Common myeloid progenitor, CD34-positive (primary cell): ENCODE results near the gene PLIN5.

ENCODE experiments used
- CTCF ChIA-PET: fragments of 350-600 bp; sonication (Branson Sonifier 250); formaldehyde crosslinking; loops from one replicate; lab custom pipeline; 2021; ENCODE audit warnings: antibody characterized with exemption; lab: Charles Lee
- POLR2A ChIA-PET: fragments of 350-600 bp; sonication (Branson Sonifier 250); formaldehyde crosslinking; loops from one replicate; lab custom pipeline; 2021; ENCODE audit warnings: antibody characterized with exemption; lab: Charles Lee
- DNase-seq, 3 donors: peaks; one replicate each; pipeline versions ENCODE4 v3.0.0 to v3.0.0-alpha.2; 2013
- H3K27ac ChIP-seq, 2 experiments: 1 replicate in 1 of 2; 2 replicates in 1 of 2; pipeline ENCODE4 v1.7.0; 2013; ENCODE audit warnings: inconsistent platforms in 2 of 2, low read length in 2 of 2, mild to moderate bottlenecking in 2 of 2, low read depth in 1 of 2, moderate library complexity in 1 of 2; ENCODE audit not compliant: severe bottlenecking in 2 of 2, insufficient read depth in 1 of 2, poor library complexity in 1 of 2
- H3K27me3 ChIP-seq, 5 experiments: replicated peaks in 2 of 5; 1 replicate in 3 of 5; 2 replicates in 2 of 5; pipeline versions ENCODE4 v1.6.1 to v1.7.0; 2013; ENCODE audit warnings: low read length in 4 of 5, mild to moderate bottlenecking in 2 of 5, moderate library complexity in 2 of 5, inconsistent platforms in 1 of 5; ENCODE audit not compliant: insufficient read depth in 5 of 5, control insufficient read depth in 4 of 5
- H3K36me3 ChIP-seq, 4 experiments: 1 replicate in 2 of 4; 2 replicates in 2 of 4; pipeline versions ENCODE4 v1.6.1 to v1.7.0; 2013; ENCODE audit warnings: low read length in 3 of 4, control low read depth in 1 of 4, mild to moderate bottlenecking in 1 of 4; ENCODE audit not compliant: control insufficient read depth in 4 of 4, insufficient read depth in 4 of 4
- H3K4me1 ChIP-seq, 4 experiments: 1 replicate in 3 of 4; 2 replicates in 1 of 4; pipeline versions ENCODE4 v1.6.1 to v1.7.1; 2013; ENCODE audit warnings: low read length in 3 of 4, mild to moderate bottlenecking in 3 of 4, control low read depth in 1 of 4, inconsistent platforms in 1 of 4, moderate library complexity in 1 of 4; ENCODE audit not compliant: control insufficient read depth in 4 of 4, insufficient read depth in 4 of 4; ENCODE audit errors: control extremely low read depth in 1 of 4
- H3K4me3 ChIP-seq, 7 experiments: 1 replicate in 4 of 7; 2 replicates in 3 of 7; pipeline versions ENCODE4 v1.5.1 to v1.7.0; 2013; ENCODE audit warnings: mild to moderate bottlenecking in 7 of 7, low read length in 6 of 7, moderate library complexity in 6 of 7, inconsistent platforms in 2 of 7, low read depth in 2 of 7, control low read depth in 1 of 7; ENCODE audit not compliant: insufficient read depth in 4 of 7, control insufficient read depth in 1 of 7; ENCODE audit errors: extremely low read depth in 1 of 7
- H3K9me3 ChIP-seq, 5 experiments: 1 replicate in 4 of 5; 2 replicates in 1 of 5; pipeline versions ENCODE4 v1.6.1 to v1.7.1; 2013; ENCODE audit warnings: low read length in 4 of 5, mild to moderate bottlenecking in 2 of 5, inconsistent platforms in 1 of 5, low read depth in 1 of 5, moderate library complexity in 1 of 5; ENCODE audit not compliant: control insufficient read depth in 4 of 5, insufficient read depth in 2 of 5; ENCODE audit errors: control extremely low read depth in 1 of 5
- WGBS: methylation state at CpG from one replicate; pipeline ENCODE4 v1.1.5; 2013; ENCODE audit not compliant: insufficient coverage; 5-methylcytosine and 5-hydroxymethylcytosine counted together

Gene PLIN5

GRCh38 chr19:4557144-4557970 is 22.3 kb upstream of the PLIN5 start:
- WGBS, result 84% methylated on average over 22 of the region's 33 CpGs
- Histone ChIP-seq H3K9me3 (no peaks in the 10 kb centered on the region), H3K36me3 (no peaks in the 10 kb centered on the region), H3K4me3 (no peak overlapping the region), H3K27ac (no peak overlapping the region), H3K4me1 (peaks cover 0 to 12% (median 5%) of the 10 kb centered on the region in 4 experiments), H3K27me3 (no peaks in the 10 kb centered on the region)
- CTCF ChIA-PET, result interaction anchor here (0.8 to 1.3 kb wide), 5 partner anchors 10 to 79 kb away, joined by 3 read pairs; partner anchors contain the start of gene LRG1
- POLR2A ChIA-PET, result no interaction called here
- DNase-seq, result no peak

GRCh38 chr19:4556597-4557127 is 21.6 kb upstream of the PLIN5 start:
- H3K4me1 ChIP-seq, result peaks cover 0 to 12% (median 5%) of the 10 kb centered on the region in 4 experiments
- DNase-seq, result no peak
- no peaks in the 10 kb centered on the region for H3K9me3 ChIP-seq
- no peak overlapping the region for H3K27ac ChIP-seq
- ChIA-PET CTCF (interaction anchor here (0.8 to 1.3 kb wide), 5 partner anchors 10 to 80 kb away, joined by 3 read pairs; partner anchors contain the start of gene LRG1), POLR2A (no interaction called here)
- H3K36me3 ChIP-seq, result no peaks in the 10 kb centered on the region
- WGBS, result 75% methylated on average over 17 of the region's 25 CpGs
- no peak overlapping the region for H3K4me3 ChIP-seq
- no peaks in the 10 kb centered on the region for H3K27me3 ChIP-seq

GRCh38 chr19:4555657-4556561 is 20.9 kb upstream of the PLIN5 start:
- no peak overlapping the region for H3K27ac ChIP-seq
- peaks cover 0 to 12% (median 5%) of the 10 kb centered on the region in 4 experiments for H3K4me1 ChIP-seq
- POLR2A ChIA-PET, result no interaction called here
- H3K27me3 ChIP-seq, result no peaks in the 10 kb centered on the region
- peak in 1 of 3 donors; percentile 27 for DNase-seq
- H3K9me3 ChIP-seq, result no peaks in the 10 kb centered on the region
- H3K36me3 ChIP-seq, result no peaks in the 10 kb centered on the region
- 86% methylated on average over 41 of the region's 43 CpGs for WGBS
- CTCF ChIA-PET, result interaction anchor here (0.9 to 1.5 kb wide), 4 partner anchors 11 to 81 kb away, joined by 3 to 6 read pairs (median 4); no protein-coding TSS in a partner anchor
- H3K4me3 ChIP-seq, result no peak overlapping the region

- POLR2A ChIA-PET, result interaction anchor here (0.9 kb wide), 1 partner anchor 82 kb away, joined by 3 read pairs; no protein-coding TSS in a partner anchor
These were observed 19.7 kb upstream of the PLIN5 start for GRCh38 chr19:4554717-4555116.

GRCh38 chr19:4553775-4554174 is 18.8 kb upstream of the PLIN5 start:
- ChIA-PET POLR2A (no interaction called here), CTCF (no interaction called here)
- H3K4me1 ChIP-seq, result no peaks in the 10 kb centered on the region
- no peaks in the 10 kb centered on the region for H3K9me3 ChIP-seq
- no peak for DNase-seq
- no peaks in the 10 kb centered on the region for H3K36me3 ChIP-seq
- H3K4me3 ChIP-seq, result no peak overlapping the region
- WGBS, result 94% methylated on average over 3 of the region's 3 CpGs
- no peak overlapping the region for H3K27ac ChIP-seq
- no peaks in the 10 kb centered on the region for H3K27me3 ChIP-seq

More at GRCh38 chr19:4554717-4555116, 19.7 kb upstream of the PLIN5 start:
- Histone ChIP-seq H3K36me3 (no peaks in the 10 kb centered on the region), H3K27ac (no peak overlapping the region), H3K4me1 (peaks cover 0 to 7% (median 3%) of the 10 kb centered on the region in 4 experiments), H3K4me3 (no peak overlapping the region), H3K9me3 (no peaks in the 10 kb centered on the region), H3K27me3 (no peaks in the 10 kb centered on the region)
- 100% methylated on average over 5 of the region's 7 CpGs for WGBS
- CTCF ChIA-PET, result interaction anchor here (1.2 to 1.5 kb wide), 3 partner anchors 14 to 82 kb away, joined by 6 read pairs; partner anchors contain the start of gene PLIN5
- DNase-seq, result no peak

- Histone ChIP-seq H3K27me3 (no peaks in the 10 kb centered on the region), H3K36me3 (no peaks in the 10 kb centered on the region), H3K27ac (no peak overlapping the region), H3K9me3 (no peaks in the 10 kb centered on the region), H3K4me3 (no peak overlapping the region), H3K4me1 (no peaks in the 10 kb centered on the region)
- ChIA-PET POLR2A (no interaction called here), CTCF (interaction anchor here (0.6 kb wide), 1 partner anchor 73 kb away, joined by 3 read pairs; no protein-coding TSS in a partner anchor)
- no peak for DNase-seq
These were observed 18.2 kb upstream of the PLIN5 start for GRCh38 chr19:4553092-4553695.
